Smooth muscle cell (in vitro differentiated cells): ENCODE results near the gene PHLDB2. TPM values are rescaled to one million over a fixed set of nuclear protein-coding genes. Genes with fewer than 3 reads are reported as not detected.

Experiments used
- DNase-seq: peaks from one replicate; lab custom pipeline; 2025; ENCODE audit not compliant: unreplicated experiment; lab: John Stamatoyannopoulos, UW
- H2AFZ ChIP-seq: fragments of 200-600 bp; sonication (generic); 2 replicates; pipeline ENCODE4 v1.6.0; 2016; ENCODE audit warnings: antibody characterized with exemption, low read depth, mild to moderate bottlenecking
- H3F3A ChIP-seq: fragments of 200-600 bp; sonication (generic); 2 replicates; pipeline ENCODE4 v1.6.0; 2017; ENCODE audit warnings: antibody characterized with exemption, low read depth
- H3K27ac ChIP-seq: fragments of 200-600 bp; sonication (generic); 2 replicates; pipeline ENCODE4 v1.5.1; 2016; ENCODE audit warnings: low read depth, mild to moderate bottlenecking
- H3K27me3 ChIP-seq: fragments of 200-600 bp; sonication (generic); 2 replicates; pipeline ENCODE4 v1.6.1; 2016; ENCODE audit warnings: low read depth, mild to moderate bottlenecking
- H3K36me3 ChIP-seq: fragments of 200-600 bp; sonication (generic); 2 replicates; pipeline ENCODE4 v1.5.1; 2016; ENCODE audit warnings: low read depth
- H3K4me1 ChIP-seq: fragments of 200-600 bp; sonication (generic); 2 replicates; pipeline ENCODE4 v1.5.1; 2016; ENCODE audit warnings: low read depth
- H3K4me2 ChIP-seq: fragments of 200-600 bp; sonication (generic); 2 replicates; pipeline ENCODE4 v1.6.0; 2016; ENCODE audit warnings: mild to moderate bottlenecking
- H3K4me3 ChIP-seq: fragments of 200-600 bp; sonication (generic); 2 replicates; pipeline ENCODE4 v1.5.1; 2016; ENCODE audit warnings: mild to moderate bottlenecking
- H3K79me2 ChIP-seq: fragments of 200-600 bp; sonication (generic); 2 replicates; pipeline ENCODE4 v1.6.0; 2016; ENCODE audit warnings: low read depth, mild to moderate bottlenecking
- H3K9ac ChIP-seq: fragments of 200-600 bp; sonication (generic); 2 replicates; pipeline ENCODE4 v1.6.0; 2016; ENCODE audit warnings: low read depth
- H3K9me3 ChIP-seq: fragments of 200-600 bp; sonication (generic); replicated peaks from 2 replicates; pipeline ENCODE4 v1.5.1; 2016; ENCODE audit warnings: low read depth
- H4K20me1 ChIP-seq: fragments of 200-600 bp; sonication (generic); 2 replicates; pipeline ENCODE4 v1.6.0; 2016; ENCODE audit warnings: low read depth
- WGBS: methylation state at CpG from one replicate; pipeline ENCODE4 v1.1.7; 2016; ENCODE audit warnings: low lambda C conversion rate; 5-methylcytosine and 5-hydroxymethylcytosine counted together
- polyA plus RNA-seq: library from polyadenylated mRNA; unstranded; fragments of >200 nt; fragmentation: Nextera tagmentation; extraction: Ambion mirVana; gene quantifications from 2 replicates; pipeline ENCODE4 v1.2.1, GENCODE V29; 2016
- total RNA-seq: library from RNA; depleted of rRNA; stranded (reverse); fragments of >200 nt; gene quantifications from 2 replicates; pipeline ENCODE4 v1.2.3, GENCODE V29; 2014
- TF ChIP-seq, protein P1 (sequence below): fragments of 200-600 bp; sonication (generic); IDR thresholded peaks from 2 replicates; pipeline ENCODE4 v1.5.1; 2017; ENCODE audit warnings: borderline replicate concordance, mild to moderate bottlenecking, antibody characterized with exemption; ENCODE audit not compliant: insufficient read depth, poor library complexity, severe bottlenecking

The PHLDB2 gene
- total and polyA plus RNA-seq, 2 experiments from 2014 or later: 40.5 to 79.7 TPM

DNA sequence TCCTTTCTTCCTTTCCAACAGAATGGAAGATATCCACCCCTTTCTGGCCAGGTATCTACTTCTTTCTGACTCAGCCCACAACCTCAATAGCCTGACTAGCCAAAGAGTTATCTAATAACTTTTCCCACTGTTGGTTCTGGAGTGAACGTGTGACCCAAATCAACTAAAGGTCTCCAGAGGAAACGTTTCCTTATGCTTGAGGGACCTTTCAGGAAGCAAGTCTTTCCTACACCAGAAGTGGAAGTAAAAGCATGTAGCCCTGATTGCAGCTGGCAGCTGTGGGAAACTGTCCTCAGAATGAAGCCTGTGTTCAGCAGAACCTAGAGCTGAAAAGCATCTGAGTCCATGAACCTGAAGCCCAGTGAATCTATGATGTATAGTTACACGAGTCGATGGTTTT is 34.7 kb upstream of the PHLDB2 start:
- no peak overlapping the region for H3K9ac ChIP-seq
- H3K79me2 ChIP-seq: no peaks in the 10 kb centered on the region
- WGBS: 88% methylated on average over 4 of the region's 4 CpGs
- H4K20me1 ChIP-seq: no peaks in the 10 kb centered on the region
- H2AFZ ChIP-seq: peak overlapping the region; percentile 63
- DNase-seq: no peak
- TF ChIP-seq, protein P1, sequence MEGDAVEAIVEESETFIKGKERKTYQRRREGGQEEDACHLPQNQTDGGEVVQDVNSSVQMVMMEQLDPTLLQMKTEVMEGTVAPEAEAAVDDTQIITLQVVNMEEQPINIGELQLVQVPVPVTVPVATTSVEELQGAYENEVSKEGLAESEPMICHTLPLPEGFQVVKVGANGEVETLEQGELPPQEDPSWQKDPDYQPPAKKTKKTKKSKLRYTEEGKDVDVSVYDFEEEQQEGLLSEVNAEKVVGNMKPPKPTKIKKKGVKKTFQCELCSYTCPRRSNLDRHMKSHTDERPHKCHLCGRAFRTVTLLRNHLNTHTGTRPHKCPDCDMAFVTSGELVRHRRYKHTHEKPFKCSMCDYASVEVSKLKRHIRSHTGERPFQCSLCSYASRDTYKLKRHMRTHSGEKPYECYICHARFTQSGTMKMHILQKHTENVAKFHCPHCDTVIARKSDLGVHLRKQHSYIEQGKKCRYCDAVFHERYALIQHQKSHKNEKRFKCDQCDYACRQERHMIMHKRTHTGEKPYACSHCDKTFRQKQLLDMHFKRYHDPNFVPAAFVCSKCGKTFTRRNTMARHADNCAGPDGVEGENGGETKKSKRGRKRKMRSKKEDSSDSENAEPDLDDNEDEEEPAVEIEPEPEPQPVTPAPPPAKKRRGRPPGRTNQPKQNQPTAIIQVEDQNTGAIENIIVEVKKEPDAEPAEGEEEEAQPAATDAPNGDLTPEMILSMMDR: no peak
- H3F3A ChIP-seq: no peaks in the 10 kb centered on the region
- no peak overlapping the region for H3K4me2 ChIP-seq
- H3K27ac ChIP-seq: peak overlapping the region; percentile 33
- H3K4me3 ChIP-seq: no peak overlapping the region
- H3K36me3 ChIP-seq: no peaks in the 10 kb centered on the region
- H3K27me3 ChIP-seq: no peaks in the 10 kb centered on the region
- no peaks in the 10 kb centered on the region for H3K4me1 ChIP-seq
- peaks cover 4% of the 10 kb centered on the region for H3K9me3 ChIP-seq

DNA sequence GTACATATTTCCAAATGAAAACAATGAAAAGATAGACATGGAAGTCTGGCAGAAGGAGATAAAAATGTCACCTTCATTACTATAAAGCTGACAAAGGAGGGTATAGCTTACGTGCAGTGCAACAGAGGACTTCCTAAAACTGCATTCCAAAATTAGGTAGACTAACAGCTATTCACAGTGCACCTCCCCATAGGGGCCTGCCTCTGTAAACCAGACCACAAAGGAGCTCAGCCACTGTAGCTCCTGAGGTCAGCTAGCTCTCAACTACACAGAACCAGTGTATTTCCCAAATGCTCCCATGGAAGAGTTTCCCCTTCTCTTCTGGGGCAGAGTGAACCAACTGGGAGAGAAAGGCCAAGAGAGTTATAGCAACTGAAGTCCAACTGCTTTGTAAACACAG is 31.2 kb upstream of the PHLDB2 start:
- DNase-seq: no peak
- Histone ChIP-seq H3K9ac (no peak overlapping the region), H3K27me3 (no peaks in the 10 kb centered on the region), H3K79me2 (no peaks in the 10 kb centered on the region), H3K9me3 (no peaks in the 10 kb centered on the region), H4K20me1 (no peaks in the 10 kb centered on the region), H3K4me2 (no peak overlapping the region), H3K4me3 (no peak overlapping the region), H3K27ac (no peak overlapping the region), H3K36me3 (no peaks in the 10 kb centered on the region), H2AFZ (no peak overlapping the region), H3F3A (no peaks in the 10 kb centered on the region), H3K4me1 (no peaks in the 10 kb centered on the region)
- TF ChIP-seq, protein P1: no peak
- 95% methylated on average over 1 of the region's 1 CpG for WGBS

DNA sequence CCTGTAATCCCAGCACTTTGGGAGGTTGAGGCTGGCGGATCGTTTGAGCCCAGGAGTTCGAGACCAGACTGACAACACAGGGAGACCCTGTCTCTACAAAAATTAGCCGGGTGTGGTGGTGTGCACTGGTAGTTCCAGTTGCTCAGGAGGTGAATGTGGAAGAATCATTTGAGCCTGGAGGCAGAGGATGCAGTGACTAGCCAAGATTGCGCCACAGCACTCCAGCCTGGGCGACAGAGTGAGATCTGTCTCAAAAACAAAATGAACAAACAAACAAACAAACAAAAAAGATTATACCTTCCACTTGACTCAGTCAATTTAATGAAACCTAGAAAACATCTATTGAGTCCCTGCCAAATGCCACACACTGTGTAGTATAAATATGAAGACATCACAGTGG is 30.5 kb upstream of the PHLDB2 start:
- H3K36me3 ChIP-seq: no peaks in the 10 kb centered on the region
- 86% methylated on average over 6 of the region's 6 CpGs for WGBS
- DNase-seq: no peak
- TF ChIP-seq, protein P1: no peak
- no peaks in the 10 kb centered on the region for H3F3A ChIP-seq
- no peaks in the 10 kb centered on the region for H3K79me2 ChIP-seq
- H3K27ac ChIP-seq: no peak overlapping the region
- no peak overlapping the region for H2AFZ ChIP-seq
- no peak overlapping the region for H3K4me2 ChIP-seq
- no peaks in the 10 kb centered on the region for H4K20me1 ChIP-seq
- no peaks in the 10 kb centered on the region for H3K4me1 ChIP-seq
- no peak overlapping the region for H3K4me3 ChIP-seq
- no peaks in the 10 kb centered on the region for H3K9me3 ChIP-seq
- H3K9ac ChIP-seq: no peak overlapping the region
- H3K27me3 ChIP-seq: no peaks in the 10 kb centered on the region

DNA sequence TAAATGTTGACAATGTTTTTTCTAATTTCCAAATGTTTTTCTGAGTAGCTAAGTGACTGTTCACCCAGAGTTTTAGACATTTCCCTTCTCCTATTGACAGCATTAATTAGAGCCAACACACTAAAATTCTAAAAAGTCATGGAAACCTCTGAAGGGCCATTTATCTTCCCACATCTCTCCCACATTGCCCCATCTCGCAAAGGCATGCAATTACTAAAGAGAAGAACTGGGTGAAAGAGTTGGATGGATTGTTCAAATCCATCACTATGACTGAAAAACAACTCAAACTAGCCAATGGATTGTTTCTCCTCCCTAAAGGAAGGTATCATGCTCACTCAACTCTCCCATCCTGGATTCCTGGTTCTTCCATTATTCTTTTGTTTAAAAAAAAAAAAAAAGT is 30.0 kb upstream of the PHLDB2 start:
- DNase-seq: no peak

More for the DNA sequence above, 30.0 kb upstream of the PHLDB2 start:
- Histone ChIP-seq H3K79me2 (no peaks in the 10 kb centered on the region), H3K9ac (no peak overlapping the region), H4K20me1 (no peaks in the 10 kb centered on the region), H3K4me1 (no peaks in the 10 kb centered on the region), H3K27me3 (no peaks in the 10 kb centered on the region), H3K9me3 (no peaks in the 10 kb centered on the region), H3K36me3 (no peaks in the 10 kb centered on the region), H3F3A (no peaks in the 10 kb centered on the region), H3K4me3 (no peak overlapping the region), H2AFZ (no peak overlapping the region), H3K4me2 (no peak overlapping the region), H3K27ac (no peak overlapping the region)
- TF ChIP-seq, protein P1: no peak
- WGBS: 82% methylated on average over 1 of the region's 1 CpG
